ENCODE measurements around the gene ZNF79.

Gene ZNF79

GRCh38 chr9:127398275-127398647 lies 25.9 kb upstream of the ZNF79 start:
- DNase-seq, result no peak

DNA sequence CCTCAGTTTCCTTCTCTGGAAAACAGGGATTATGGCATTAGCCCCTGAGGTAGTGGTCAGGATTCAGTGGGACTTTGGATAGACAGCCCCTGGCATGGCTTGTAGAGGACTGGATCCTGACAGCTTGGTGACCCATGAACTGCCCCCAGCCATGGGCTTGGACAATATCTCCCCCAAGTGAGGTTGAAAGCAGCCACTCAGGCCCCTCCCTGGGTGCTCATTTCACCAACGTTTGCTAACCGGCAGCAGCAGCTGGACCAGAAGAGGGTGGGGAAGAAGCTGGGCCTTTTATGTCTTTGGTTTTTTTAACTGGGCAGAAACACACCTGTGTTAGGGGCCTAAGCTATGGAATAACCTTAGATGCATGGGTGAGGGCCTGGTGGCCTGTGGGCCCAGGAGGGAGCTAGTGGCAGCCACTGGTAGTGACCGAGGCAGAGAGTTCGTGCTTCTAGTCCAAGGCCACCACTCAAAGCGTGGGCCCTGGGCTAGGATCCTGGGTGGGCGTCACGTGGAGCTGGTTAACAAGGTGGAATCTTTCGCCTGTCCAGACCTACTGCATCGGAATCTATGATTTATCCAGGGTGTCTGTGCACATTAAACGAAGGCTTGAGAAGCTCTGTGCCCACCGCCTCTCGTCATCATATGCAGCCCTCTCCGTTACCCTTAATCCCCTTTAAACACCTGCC lies 25.3 kb upstream of the ZNF79 start:
- DNase-seq, result no peak

GRCh38 chr9:127399736-127400269 lies 24.4 kb upstream of the ZNF79 start:
- DNase-seq, result no peak

- DNase-seq, result peak in 13 of 51 donors; percentile 8 to 66 (median 21)
These were observed 21.6 kb upstream of the ZNF79 start for GRCh38 chr9:127402401-127403090.

DNA sequence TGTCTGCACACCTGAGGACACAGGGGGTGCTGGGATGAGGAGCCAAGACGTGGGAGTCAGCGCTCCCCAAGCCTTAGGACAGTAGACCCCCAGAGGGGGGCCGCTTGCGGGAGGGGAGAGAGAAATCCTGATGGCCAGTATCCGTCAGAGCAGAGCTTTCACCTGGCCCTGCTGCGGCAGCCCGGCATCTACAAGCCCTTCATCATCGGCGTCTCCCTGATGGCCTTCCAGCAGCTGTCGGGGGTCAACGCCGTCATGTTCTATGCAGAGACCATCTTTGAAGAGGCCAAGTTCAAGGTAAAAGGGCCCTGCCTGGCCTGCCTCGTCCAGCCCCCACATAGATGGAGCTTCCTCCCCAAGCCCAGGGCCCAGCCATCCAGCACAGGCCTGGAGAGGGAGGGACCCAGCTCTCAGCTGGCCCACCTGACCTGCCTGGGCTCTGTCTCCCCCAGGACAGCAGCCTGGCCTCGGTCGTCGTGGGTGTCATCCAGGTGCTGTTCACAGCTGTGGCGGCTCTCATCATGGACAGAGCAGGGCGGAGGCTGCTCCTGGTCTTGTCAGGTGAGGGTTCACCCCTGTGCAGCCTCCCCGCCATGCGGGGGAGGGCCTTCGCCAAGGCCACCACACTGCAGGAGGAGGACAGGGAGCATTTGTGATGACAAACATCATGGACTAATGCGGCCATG lies 20.5 kb upstream of the ZNF79 start:
- DNase-seq, result no peak

DNA sequence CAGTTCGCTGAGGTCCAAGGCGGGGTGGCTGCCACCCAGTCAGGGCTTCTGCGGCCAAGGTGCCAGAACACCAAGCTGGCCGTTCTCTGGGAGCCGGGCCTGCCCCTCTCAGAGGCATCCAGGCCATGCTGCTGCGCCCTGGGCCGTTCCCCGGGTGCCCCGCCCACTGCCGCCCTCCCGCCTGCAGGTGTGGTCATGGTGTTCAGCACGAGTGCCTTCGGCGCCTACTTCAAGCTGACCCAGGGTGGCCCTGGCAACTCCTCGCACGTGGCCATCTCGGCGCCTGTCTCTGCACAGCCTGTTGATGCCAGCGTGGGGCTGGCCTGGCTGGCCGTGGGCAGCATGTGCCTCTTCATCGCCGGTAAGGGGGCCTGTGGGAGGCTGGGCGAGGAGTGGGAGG lies 19.6 kb upstream of the ZNF79 start:
- no peak for DNase-seq

DNA sequence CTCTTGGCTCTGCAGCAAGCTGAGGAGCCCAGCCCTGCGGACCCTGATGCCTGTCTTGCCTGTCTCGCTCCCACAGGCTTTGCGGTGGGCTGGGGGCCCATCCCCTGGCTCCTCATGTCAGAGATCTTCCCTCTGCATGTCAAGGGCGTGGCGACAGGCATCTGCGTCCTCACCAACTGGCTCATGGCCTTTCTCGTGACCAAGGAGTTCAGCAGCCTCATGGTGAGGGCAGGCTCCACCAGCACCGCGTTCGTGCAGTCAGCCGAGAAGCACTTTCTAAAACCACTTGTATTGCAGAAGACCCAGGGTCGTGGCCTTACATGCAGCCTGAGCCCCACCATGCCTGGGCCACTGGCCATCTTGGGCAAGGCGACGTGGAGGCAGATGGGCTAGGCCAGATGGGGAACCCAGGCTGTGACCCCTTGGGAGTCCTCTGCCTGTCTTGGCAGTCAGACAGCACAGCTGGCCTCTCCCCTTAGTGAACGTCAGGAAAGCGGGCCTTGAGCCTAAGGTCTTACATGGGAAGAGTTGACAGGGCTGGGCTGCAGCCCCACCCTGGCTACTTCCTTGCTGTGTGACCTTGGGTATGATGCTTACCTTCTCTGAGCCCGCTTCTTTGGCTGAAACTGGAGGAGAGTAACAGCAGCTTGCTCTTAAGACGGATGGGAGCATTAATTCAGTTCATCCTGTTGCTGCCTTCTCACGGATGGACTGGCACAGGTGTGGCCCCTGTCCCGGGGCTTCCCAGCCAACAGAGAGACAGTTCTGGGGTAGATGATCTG lies 18.6 kb upstream of the ZNF79 start:
- no peak for DNase-seq

GRCh38 chr9:127406799-127407491 lies 17.2 kb upstream of the ZNF79 start:
- DNase-seq, result no peak

DNA sequence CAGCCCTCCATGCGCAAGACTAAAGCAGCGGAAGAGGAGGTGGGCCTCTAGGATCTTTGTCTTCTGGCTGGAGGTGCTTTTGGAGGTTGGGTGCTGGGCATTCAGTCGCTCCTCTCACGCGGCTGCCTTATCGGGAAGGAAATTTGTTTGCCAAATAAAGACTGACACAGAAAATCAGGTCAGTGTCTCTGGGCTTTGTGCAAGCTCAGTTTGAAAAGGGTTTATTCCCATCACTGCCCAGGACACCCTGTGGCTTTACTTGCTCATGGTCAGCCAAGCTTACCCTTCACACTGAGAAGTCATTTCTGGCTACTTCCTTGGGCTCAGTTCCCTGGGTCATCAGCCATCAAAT lies 16.7 kb upstream of the ZNF79 start:
- no peak for DNase-seq

DNA sequence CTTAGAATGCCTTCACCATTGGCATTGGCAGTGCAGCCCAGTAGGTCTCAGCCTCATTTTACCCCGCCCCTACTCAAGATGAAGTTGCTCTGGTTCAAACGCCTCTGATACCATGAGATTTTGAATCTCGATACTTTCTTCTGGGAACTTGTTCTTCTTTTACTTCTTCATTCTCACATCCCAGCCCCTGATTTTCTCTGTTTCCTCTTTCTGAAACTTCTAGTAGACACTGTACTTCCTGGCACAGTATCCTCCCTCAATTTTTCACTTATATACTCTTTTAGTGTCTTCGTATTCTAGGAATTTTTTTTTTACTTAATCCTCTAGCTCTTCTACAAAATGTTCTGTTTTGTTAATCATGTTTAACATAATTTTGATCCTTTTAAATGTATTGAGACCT lies 13.1 kb upstream of the ZNF79 start:
- no peak for DNase-seq

DNA sequence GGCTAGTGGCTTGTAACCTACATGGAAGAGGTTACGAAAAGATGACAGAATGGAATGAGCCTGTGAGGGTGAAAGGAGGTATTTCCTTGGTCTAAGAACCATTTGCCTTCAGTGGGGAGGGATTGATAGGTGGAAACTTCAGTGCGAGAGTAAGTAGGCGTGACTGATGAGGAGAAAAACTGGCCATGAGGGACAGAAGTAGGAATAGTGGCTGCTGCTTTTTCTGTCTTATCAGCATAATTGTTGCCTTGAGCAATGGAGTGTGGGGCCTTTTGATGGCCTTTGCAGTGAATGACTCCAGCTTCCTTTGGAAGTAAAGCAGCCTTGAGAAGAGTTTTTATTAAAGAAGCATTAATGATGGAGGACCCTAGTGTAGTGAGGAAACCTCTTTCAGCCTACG lies 9.0 kb upstream of the ZNF79 start:
- DNase-seq, result no peak

DNA sequence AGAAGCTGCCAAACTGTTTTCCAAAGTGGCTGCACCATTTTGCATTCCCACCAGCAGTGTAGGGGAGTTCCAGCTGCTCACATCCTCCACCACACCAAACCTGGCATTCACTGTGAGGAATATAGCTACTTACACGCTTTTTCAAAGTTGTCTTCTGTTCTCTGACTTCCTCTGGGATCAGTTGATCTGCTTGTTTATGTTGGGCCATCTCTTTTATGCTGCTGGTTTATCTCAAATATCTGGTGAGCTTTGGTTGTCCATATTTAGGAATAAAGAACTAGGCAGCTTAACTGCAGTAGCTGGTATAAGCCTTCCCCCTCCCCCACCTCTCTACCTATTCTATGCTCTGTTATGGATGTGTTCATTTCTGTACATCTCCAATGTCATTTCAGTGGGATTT lies 8.5 kb upstream of the ZNF79 start:
- DNase-seq, result no peak

DNA sequence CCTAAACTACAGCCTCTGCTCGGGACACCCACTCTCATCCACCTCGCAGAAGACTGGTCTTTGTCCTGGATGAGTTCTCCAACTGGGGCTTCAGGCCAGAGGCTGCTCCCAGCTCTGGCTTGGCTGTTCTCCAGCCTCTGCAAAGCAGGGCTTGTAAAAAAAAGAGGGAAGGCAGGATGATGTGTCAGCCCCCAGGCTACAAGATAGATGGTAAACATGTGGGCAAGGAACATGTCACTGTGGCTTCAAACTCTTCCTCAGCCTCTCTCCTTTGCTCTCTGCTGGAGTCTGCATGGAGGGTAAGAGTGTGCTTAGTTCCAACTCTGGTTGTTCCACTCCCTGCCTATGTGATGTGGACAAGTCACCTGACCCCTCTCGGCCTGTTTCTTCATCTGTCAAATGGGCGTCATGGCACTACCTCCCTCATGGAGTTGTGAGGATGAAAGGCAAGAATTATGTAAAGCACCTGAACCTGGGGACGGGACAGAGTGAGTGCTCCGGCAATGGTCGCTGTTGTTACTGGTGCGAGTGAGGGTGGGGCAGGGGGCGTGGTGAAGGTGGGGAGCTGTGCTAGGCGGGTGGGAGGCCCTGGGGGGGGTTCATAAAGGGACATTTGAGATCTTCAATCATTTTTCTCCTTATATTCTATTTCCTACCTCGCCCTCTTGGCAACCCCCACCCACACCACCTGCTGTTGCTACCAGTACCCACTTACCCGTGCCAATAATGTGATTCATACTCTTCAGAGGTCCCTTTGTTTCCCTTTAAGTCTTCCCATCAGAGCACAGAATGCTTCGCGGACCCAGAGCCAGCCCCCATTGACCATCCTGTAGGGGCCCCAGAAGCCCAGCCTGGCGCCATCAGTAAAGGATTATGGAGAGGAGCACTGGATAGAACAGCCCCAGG lies 6.8 kb upstream of the ZNF79 start:
- DNase-seq, result peak in 1 of 51 donors; percentile 6

DNA sequence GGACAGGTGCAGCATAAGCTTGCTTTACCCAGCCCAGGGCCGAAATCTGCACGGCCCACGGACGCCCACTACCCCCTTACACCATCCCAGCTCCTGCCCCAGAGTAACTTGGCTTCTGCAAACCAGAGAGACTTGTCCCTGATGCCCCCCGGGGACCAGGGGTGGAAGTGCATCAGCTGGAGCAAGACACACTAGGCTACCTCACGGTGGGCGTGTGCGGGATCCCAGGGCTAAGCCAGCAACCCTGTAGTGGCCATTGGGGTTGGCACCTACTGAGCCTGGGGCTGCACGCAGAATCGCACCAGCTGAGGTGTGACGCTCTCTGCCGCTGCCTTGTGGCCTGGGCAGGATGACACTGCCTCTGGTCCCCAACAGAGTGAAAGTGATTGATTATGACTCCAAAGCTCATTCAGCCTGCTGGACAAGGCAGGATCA lies 6.1 kb upstream of the ZNF79 start:
- peak in 1 of 51 donors; percentile 6 for DNase-seq

DNA sequence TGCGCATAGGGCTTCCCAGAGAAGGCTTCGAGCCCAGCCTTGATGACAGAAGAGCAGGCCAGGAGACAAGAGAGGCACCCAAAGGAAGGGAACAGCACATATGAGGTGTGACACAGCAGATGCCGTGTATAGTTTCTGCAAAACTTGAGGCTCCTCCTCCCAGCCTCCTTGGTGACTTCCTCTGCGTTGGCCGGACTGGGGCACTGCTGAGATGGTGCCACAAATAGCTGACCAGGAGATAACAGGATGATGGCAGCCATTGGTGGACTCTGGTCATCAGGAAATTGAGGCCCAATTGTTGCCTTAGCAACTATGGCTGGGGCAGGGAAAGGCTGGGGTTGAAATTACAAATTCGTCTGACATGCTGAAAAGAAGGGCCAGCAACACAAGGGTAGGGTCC lies 4.8 kb upstream of the ZNF79 start:
- no peak for DNase-seq

GRCh38 chr9:127421057-127421456 lies 3.1 kb upstream of the ZNF79 start:
- DNase-seq, result no peak

DNA sequence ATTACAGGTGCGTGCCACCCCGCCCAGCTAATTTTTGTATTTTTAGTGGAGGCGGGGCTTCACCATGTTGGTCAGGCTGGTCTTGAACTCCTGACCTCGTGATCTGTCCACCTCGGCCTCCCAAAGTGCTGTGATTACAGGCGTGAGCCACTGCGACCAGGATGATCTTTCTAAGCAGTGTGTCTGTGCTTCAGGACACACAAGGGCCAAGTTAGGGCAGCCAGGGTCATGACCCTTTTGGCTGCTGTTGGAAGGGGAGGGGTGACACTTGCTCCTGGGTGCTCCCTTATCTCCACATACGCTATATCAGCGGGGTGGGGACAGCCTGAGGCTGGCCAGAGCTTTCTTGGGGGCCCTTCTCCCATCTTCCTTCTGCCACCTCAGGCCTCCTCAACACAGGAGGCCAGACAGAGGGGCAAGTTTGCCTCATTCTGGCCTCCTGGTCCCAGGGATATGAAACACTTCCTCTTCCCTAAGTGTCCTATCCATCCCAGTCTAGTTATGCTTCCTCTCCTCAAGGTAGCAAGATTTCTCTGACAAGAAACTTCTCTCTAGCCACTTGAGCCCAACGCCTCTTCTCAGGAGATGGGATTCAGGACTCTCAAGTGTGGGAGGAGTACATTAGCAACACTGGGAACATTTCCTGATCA lies 1.9 kb upstream of the ZNF79 start:
- no peak for DNase-seq

DNA sequence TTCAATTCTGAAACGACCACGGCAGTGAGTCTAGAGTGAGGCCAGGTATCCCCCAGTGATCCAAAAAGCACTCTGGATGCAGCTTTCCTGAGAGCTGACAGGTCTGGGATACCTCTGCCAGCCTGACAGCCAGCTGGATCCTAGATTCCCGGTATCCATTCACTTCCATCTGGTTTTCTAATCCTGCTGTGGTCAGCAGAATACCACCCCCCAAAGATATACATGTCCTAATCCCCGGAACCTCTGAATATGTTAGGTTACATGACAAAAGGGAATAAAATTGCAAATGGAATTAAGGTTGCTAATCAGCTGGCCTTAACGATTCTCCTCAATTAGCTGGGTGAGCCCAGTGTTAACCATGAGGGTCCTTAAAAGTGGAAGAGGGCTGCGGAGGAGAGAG lies 1.4 kb upstream of the ZNF79 start:
- DNase-seq, result no peak

GRCh38 chr9:127423476-127423933 lies 677 bp upstream of the ZNF79 start:
- peak in 2 of 51 donors; percentile 40 to 50 for DNase-seq

GRCh38 chr9:127424676-127424999 lies 456 bp downstream of the ZNF79 start:
- DNase-seq, result peak in 2 of 51 donors; percentile 54 to 76

All from hypothalamus (tissue), 51 donors.